IPS-NIHi7 (cell line): ENCODE measurements around the gene ENSA.
A peak's percentile ranks its signal among the peaks of the same experiment; 100 is the strongest.
"Not testable (repeated sequence)": the region's sequence is repeated elsewhere in the genome, so short reads cannot be mapped to it uniquely, and the experiment has no call there.

Source experiments
- DNase-seq: peaks from one replicate; pipeline ENCODE4 v3.0.0; 2012; ENCODE audit warnings: mixed read lengths; ENCODE audit errors: extremely low spot score

ENSA gene

DNA sequence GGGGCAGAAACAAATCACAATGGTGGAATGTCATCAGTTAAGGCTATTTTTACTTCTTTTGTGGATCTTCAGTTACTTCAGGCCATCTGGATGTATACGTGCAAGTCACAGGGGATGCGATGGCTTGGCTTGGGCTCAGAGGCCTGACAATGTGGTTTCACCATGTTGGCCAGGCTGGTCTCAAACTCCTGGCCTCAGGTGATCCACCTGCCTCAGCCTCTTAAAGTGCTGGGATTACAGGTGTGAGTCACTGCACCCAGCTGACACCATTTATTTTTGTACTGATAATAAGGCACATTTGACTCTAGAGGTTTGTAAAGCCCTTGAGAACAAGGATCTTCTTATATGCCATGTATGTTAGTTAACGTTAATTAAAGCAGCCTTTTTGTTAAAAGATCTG is 48.4 kb downstream of the ENSA start:
- DNase-seq, result not testable (repeated sequence)

- DNase-seq, result no peak
Observed at GRCh38 chr1:150579945-150580642, 49.3 kb downstream of the ENSA start.

GRCh38 chr1:150579110-150579944 is 50.1 kb downstream of the ENSA start, which contains the start of gene MCL1:
Gene MCL1, minus strand, starts transcription at chr1:150579610. Its CDS starts 80 bp downstream, at chr1:150579530.
- DNase-seq, result peak; percentile 90

DNA sequence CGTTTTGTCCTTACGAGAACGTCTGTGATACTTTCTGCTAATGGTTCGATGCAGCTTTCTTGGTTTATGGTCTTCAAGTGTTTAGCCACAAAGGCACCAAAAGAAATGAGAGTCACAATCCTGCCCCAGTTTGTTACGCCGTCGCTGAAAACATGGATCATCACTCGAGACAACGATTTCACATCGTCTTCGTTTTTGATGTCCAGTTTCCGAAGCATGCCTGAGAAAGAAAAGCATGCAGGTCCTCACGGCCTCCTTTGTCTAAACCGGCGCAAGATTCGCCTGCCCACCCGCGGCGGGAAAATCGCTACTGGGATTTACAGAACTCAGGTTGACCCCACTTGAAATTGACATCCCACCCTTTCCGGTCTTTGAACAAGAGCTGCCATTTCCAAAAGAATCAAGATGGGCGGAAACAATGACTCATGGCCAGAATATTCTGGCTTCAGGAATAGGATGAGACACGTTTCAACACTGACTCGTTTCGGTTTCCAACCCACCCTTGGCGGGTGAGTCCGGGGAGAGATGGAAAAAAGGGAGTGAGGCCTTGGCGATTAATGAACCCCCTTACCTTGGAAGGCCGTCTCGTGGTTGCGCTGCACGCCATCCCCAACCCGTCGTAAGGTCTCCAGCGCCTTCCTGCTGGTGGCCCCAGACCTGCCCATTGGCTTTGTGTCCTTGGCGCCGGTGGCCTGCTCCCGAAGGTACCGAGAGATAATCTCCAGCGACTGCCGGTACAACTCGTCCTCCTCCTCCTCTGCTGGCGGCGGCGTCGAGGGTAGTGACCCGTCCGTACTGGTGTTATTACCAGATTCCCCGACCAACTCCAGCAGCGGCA is 50.9 kb downstream of the ENSA start:
- DNase-seq, result no peak

- no peak for DNase-seq
Observed at GRCh38 chr1:150577557-150578271, 51.7 kb downstream of the ENSA start.

DNA sequence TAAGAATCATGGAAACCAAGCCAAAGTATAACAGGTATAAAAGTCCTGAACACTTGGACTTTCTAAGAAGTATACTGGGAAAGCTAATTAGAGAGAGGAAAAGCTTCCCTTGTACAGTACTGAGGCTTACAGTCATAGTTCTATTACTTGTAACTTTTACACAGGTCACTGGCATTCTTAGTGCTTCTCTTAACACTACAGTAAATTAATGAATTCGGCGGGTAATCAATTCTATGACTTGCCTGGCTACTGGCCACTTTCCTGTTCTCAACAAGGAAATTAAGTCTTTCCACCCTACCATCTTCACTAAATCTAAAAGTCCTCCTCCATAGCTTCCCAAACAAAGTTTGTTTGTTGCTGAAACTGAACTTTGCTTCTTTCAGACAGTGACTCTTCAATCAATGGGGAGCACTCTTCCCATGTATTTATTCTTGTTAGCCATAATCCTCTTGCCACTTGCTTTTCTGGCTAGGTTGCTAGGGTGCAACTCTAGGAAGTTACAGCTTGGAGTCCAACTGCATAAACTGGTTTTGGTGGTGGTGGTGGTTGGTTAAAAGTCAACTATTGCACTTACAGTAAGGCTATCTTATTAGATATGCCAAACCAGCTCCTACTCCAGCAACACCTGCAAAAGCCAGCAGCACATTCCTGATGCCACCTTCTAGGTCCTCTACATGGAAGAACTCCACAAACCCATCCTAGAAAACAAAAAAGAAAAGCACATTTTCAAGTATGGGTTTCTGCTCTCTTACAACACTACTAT is 52.4 kb downstream of the ENSA start:
- no peak for DNase-seq

GRCh38 chr1:150576367-150576711 is 53.1 kb downstream of the ENSA start:
- DNase-seq, result no peak

GRCh38 chr1:150575518-150576366 is 53.7 kb downstream of the ENSA start:
- DNase-seq, result no peak

DNA sequence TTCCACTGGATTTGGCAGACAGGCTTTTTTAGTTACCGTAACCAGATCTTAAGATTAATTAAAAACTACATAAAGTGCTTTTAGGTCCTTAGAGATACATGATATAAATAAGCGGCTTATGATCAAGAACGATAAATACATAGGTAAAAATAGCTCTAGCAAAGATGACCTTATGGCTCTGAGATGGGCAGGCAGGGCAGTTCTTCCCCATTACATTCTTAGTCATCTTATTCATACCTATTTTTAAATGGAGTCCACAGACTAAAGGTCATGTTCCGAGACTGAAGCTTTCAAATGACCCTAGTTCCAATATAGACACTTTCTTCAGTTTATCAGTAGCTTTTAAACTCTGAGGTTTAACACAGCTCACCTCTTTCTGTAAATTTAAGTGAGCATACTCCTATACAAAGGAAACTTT is 54.3 kb downstream of the ENSA start:
- DNase-seq, result no peak

DNA sequence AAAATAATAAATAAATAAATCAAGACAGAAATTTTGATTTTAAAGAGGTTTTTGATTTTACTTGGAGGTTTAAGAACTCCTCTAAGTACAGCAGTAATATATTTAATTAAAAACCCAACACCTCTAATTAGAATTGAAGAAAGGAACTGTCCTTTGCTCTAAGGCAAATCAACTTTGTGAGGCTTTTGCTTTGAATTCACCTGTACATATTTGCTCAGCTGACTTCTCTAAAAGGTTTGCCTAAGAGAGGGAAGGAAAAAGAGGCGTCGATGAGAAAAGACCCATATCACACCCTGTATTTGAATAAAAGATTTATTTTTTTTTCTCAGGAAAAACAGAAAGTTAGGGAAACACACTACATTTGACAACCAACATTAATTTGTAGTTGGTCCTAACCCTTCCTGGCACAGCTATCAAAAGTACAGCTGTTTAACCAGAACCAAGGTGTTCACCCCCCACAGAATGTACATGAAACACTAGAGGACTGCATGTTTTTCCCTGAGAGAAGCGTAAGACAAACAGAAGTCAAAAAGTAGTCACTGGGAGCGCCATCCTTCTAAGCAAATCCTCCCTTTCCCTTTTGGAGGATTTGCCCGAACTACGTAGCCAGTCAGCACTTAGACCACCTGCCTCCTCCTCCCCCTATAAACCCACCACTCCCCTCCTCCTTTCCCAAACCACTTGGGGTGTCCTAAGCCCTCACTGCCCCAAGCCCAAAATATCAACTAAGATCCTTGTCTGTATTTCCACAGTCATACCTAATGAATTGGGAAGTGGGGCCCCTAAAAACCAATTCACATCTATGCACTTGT is 54.9 kb downstream of the ENSA start:
- DNase-seq, result no peak

GRCh38 chr1:150573648-150574071 is 55.8 kb downstream of the ENSA start:
- not testable (repeated sequence) for DNase-seq

GRCh38 chr1:150572918-150573647 is 56.3 kb downstream of the ENSA start:
- DNase-seq, result no peak
